ENCODE data around the gene GDI1. TPM values are rescaled to one million over a fixed set of nuclear protein-coding genes. Genes with fewer than 3 reads are reported as not detected.
A peak's percentile ranks its signal among the peaks of the same experiment; 100 is the strongest.

GDI1 gene
- total RNA-seq, 1 donor from 2014 or later, result 144 TPM

- H3K4me3 ChIP-seq (ENCODE audit: low read depth, low read length), result no peak overlapping the region
- no peak for TF ChIP-seq CTCF (conservative IDR thresholded peaks at IDR 0.05; ENCODE audit: low read depth, low read length)
- DNase-seq (ENCODE audit: low read depth), result no peak
Observed at GRCh38 chrX:154432210-154432609, 4.7 kb upstream of the GDI1 start.

- no peak overlapping the region for H3K4me3 ChIP-seq (ENCODE audit: low read depth, low read length)
- no peak for TF ChIP-seq CTCF (conservative IDR thresholded peaks at IDR 0.05; ENCODE audit: low read depth, low read length)
- no peak for DNase-seq (ENCODE audit: low read depth)
Observed at GRCh38 chrX:154433605-154434004, 3.3 kb upstream of the GDI1 start.

- DNase-seq (ENCODE audit: low read depth), result no peak
- no peak overlapping the region for H3K4me3 ChIP-seq (ENCODE audit: low read depth, low read length)
- TF ChIP-seq CTCF (conservative IDR thresholded peaks at IDR 0.05; ENCODE audit: low read depth, low read length), result no peak
Observed at GRCh38 chrX:154434394-154435168, 2.4 kb upstream of the GDI1 start.

- H3K4me3 ChIP-seq (ENCODE audit: low read depth, low read length), result no peak overlapping the region
- DNase-seq (ENCODE audit: low read depth), result no peak
- TF ChIP-seq CTCF (conservative IDR thresholded peaks at IDR 0.05; ENCODE audit: low read depth, low read length), result no peak
Observed at GRCh38 chrX:154435171-154435733, 1.7 kb upstream of the GDI1 start.

- TF ChIP-seq CTCF (conservative IDR thresholded peaks at IDR 0.05; ENCODE audit: low read depth, low read length), result no peak
- no peak for DNase-seq (ENCODE audit: low read depth)
- peak overlapping the region; percentile 65 for H3K4me3 ChIP-seq (ENCODE audit: low read depth, low read length)
Observed at GRCh38 chrX:154436374-154436982, 476 bp upstream of the GDI1 start.

GRCh38 chrX:154437971-154438893 is 1.3 kb downstream of the GDI1 start:
- no peak for DNase-seq (ENCODE audit: low read depth)
- no peak for TF ChIP-seq CTCF (conservative IDR thresholded peaks at IDR 0.05; ENCODE audit: low read depth, low read length)
- peak overlapping the region; percentile 65 for H3K4me3 ChIP-seq (ENCODE audit: low read depth, low read length)
